Measurements from ENCODE around the gene LRRC75A. TPM values are rescaled to one million over a fixed set of nuclear protein-coding genes. Genes with fewer than 3 reads are reported as not detected.

Gene LRRC75A
- total and polyA plus RNA-seq, 2 of the 8 experiments (the other 6 are each of a cell fraction or from before 2014, with no cell fraction given), result 9.7 to 9.9 TPM

DNA sequence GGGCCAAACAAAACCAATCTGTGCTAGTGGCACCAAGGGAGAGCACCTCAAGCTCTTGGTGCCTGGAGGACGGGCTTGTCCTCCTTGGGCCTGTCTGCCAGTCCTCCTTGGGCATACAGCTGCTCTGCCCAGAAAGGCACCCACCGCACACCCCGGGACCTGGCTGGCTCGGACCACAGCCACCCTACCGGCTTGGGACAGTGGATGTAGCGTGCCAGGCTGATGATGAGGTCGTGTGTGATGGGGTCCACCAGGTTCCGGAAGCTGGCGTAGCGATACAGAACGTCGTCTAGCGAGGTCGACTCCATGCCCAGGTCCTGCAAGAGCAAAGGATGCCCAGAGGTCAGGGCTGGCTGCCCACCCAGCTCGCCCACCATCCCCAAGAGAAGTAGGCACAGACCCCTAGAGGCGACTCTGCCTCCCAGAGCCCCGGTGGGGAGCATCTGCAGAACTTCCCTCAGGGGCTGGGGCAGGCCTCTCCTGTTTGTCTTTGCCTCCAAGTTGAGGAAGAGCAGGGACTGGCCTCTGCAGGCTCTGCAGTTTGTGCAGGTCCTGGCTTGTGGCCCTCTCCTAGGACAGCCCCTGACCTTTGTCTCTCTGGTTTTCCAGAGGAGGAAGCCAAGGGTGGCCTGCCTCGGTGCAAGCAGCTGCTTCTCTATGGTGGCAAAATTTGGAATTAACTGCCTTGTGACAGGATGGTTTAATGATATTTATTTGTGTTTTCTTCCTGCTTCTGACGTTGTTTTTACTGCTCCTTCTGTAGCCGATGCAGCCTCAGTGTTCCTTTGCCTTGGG is 29.7 kb downstream of the LRRC75A start:
- DNase-seq (ENCODE audit: low read depth in 1 of 2, low spot score in 2 of 2) (no peak), FAIRE-seq (no peak)
- no peaks in the 10 kb centered on the region for H3K27me3 ChIP-seq (replicated peaks in 1 of 4; ENCODE audit: control insufficient read depth in 3 of 4, extremely low read depth in 1 of 4, insufficient read depth in 3 of 4, low read length in 3 of 4)
- H4K91ac ChIP-seq (replicated peaks; ENCODE audit: insufficient read length, low read length), result no peak overlapping the region
- no peak overlapping the region for H4K8ac ChIP-seq (ENCODE audit: extremely low read depth, insufficient read depth, low read length)
- H3K23ac ChIP-seq (ENCODE audit: insufficient read length), result no peak overlapping the region
- no peak overlapping the region for H4K5ac ChIP-seq (ENCODE audit: insufficient read length, low read depth, low read length)
- H3K14ac ChIP-seq (ENCODE audit: insufficient read length), result no peak overlapping the region
- no peak overlapping the region for H2BK5ac ChIP-seq (ENCODE audit: low read depth, low read length)
- H3K36me3 ChIP-seq (ENCODE audit: control insufficient read depth in 2 of 4, insufficient read depth in 4 of 4, low read length in 3 of 4), result no peaks in the 10 kb centered on the region; a peak in 2 of 8 replicates
- no peaks in the 10 kb centered on the region for H3K23me2 ChIP-seq (ENCODE audit: low read depth, low read length)
- H2BK15ac ChIP-seq (ENCODE audit: low read length), result no peak overlapping the region
- no peak overlapping the region for H3K18ac ChIP-seq (ENCODE audit: extremely low read depth, low read length)
- H2BK12ac ChIP-seq (ENCODE audit: low read depth, low read length), result 0 out of 2 replicates have a peak overlapping the region, but pooled peaks have one; percentile 39
- CTCF ChIA-PET (ENCODE audit: partially characterized antibody), result interaction anchor here (1.0 to 36.9 kb wide), 8 partner anchors 10 to 76 kb away, joined by 3 to 941 read pairs (median 29); partner anchors contain the start of gene LRRC75A
- H2BK120ac ChIP-seq (replicated peaks; ENCODE audit: low read depth, low read length), result no peak overlapping the region
- POLR2A ChIA-PET (ENCODE audit: partially characterized antibody), result interaction anchor here (1.0 to 17.6 kb wide), 6 partner anchors 9 to 22 kb away, joined by 3 to 204 read pairs (median 6); no protein-coding TSS in a partner anchor
- no peak overlapping the region for H3K4me2 ChIP-seq (ENCODE audit: insufficient read depth in 1 of 2, low read depth in 2 of 2, low read length in 2 of 2)
- no peak overlapping the region for H3K9ac ChIP-seq (replicated peaks in 1 of 4; ENCODE audit: extremely low read depth in 1 of 4, low read depth in 3 of 4, low read length in 3 of 4)
- no peak overlapping the region for H3K4ac ChIP-seq (replicated peaks; ENCODE audit: insufficient read length, low read depth, low read length)
- H3K79me1 ChIP-seq (ENCODE audit: low read depth, low read length), result peaks cover 4% of the 10 kb centered on the region
- H3K79me2 ChIP-seq (ENCODE audit: control insufficient read depth in 1 of 2, insufficient read depth in 2 of 2, low read length in 2 of 2), result no peaks in the 10 kb centered on the region
- H2BK20ac ChIP-seq (ENCODE audit: low read length), result no peak overlapping the region
- no peak overlapping the region for H3K56ac ChIP-seq (replicated peaks; ENCODE audit: insufficient read length, low read depth, low read length)
- peaks cover 2 to 3% of the 10 kb centered on the region in 2 experiments for H4K20me1 ChIP-seq (replicated peaks in 1 of 2; ENCODE audit: control insufficient read depth in 1 of 2, insufficient read depth in 2 of 2, low read length in 2 of 2)
- H3K9me3 ChIP-seq (ENCODE audit: insufficient read depth in 2 of 2, low read depth in 1 of 2, low read length in 1 of 2), result no peaks in the 10 kb centered on the region
- H3K4me1 ChIP-seq (replicated peaks in 1 of 4; ENCODE audit: control insufficient read depth in 3 of 4, insufficient read depth in 4 of 4, low read length in 3 of 4), result peaks cover 6 to 26% (median 10%) of the 10 kb centered on the region in 4 experiments
- H2AK5ac ChIP-seq (ENCODE audit: low read depth, low read length), result no peak overlapping the region
- 93% methylated on average over 20 of the region's 20 CpGs; no CpG with 5 or more reads in 1 of the 2 experiments for WGBS, 2 experiments (ENCODE audit: extremely low coverage in 1 of 2, insufficient coverage in 1 of 2, insufficient read length in 1 of 2, insufficient replicate concordance in 2 of 2, low coverage in 1 of 2, low lambda C conversion rate in 2 of 2, missing lambda C conversion rate in 1 of 2)
- no peak overlapping the region for H2AFZ ChIP-seq (ENCODE audit: low read length)
- H3K4me3 ChIP-seq (ENCODE audit: extremely low read depth in 1 of 4, insufficient read depth in 2 of 4, low read depth in 3 of 4, low read length in 4 of 4), result no peak overlapping the region
- H3K27ac ChIP-seq (ENCODE audit: low read depth, low read length), result no peak overlapping the region
- TF ChIP-seq HDAC6 (IDR thresholded peaks at IDR 0.05; ENCODE audit: low read depth, low read length) (no peak), SP1 (IDR thresholded peaks at IDR 0.05; ENCODE audit: low read depth, low read length) (no peak), NRF1 (IDR thresholded peaks at IDR 0.05; ENCODE audit: low read depth, low read length) (no peak), SAP30 (IDR thresholded peaks at IDR 0.05; ENCODE audit: insufficient read depth, insufficient replicate concordance, low read length) (no peak), USF2 (IDR thresholded peaks at IDR 0.05; ENCODE audit: low read length) (no peak), CEBPB (IDR thresholded peaks at IDR 0.05; ENCODE audit: low read depth, low read length) (no peak), ZNF274 (IDR thresholded peaks at IDR 0.05; ENCODE audit: borderline replicate concordance, extremely low read depth, low read length) (no peak), CHD1 (IDR thresholded peaks at IDR 0.05; ENCODE audit: low read depth, low read length) (no peak), BCL11A (IDR thresholded peaks at IDR 0.05; ENCODE audit: low read depth in 2 of 2, low read length in 2 of 2) (no peak), KDM1A (IDR thresholded peaks at IDR 0.05; ENCODE audit: borderline replicate concordance, low read length) (no peak), JUN (IDR thresholded peaks at IDR 0.05; ENCODE audit: low read depth, low read length) (no peak)

Data from H1 (cell line).